VCaP (cell line): Measurements from ENCODE around the gene NECTIN3.

Experiments used
- H3K27ac ChIP-seq: fragments of 450-650 bp; 2 replicates; pipeline ENCODE4 v1.5.1; 2017
- TF ChIP-seq, protein P1 (sequence below): fragments of 450-650 bp; conservative IDR thresholded peaks from 2 replicates; pipeline ENCODE4 v1.5.1; 2017; ENCODE audit warnings: mild to moderate bottlenecking, moderate library complexity

Gene NECTIN3

GRCh38 chr3:111165411-111165810 lies 93.8 kb downstream of the NECTIN3 start:
- TF ChIP-seq, protein P1, sequence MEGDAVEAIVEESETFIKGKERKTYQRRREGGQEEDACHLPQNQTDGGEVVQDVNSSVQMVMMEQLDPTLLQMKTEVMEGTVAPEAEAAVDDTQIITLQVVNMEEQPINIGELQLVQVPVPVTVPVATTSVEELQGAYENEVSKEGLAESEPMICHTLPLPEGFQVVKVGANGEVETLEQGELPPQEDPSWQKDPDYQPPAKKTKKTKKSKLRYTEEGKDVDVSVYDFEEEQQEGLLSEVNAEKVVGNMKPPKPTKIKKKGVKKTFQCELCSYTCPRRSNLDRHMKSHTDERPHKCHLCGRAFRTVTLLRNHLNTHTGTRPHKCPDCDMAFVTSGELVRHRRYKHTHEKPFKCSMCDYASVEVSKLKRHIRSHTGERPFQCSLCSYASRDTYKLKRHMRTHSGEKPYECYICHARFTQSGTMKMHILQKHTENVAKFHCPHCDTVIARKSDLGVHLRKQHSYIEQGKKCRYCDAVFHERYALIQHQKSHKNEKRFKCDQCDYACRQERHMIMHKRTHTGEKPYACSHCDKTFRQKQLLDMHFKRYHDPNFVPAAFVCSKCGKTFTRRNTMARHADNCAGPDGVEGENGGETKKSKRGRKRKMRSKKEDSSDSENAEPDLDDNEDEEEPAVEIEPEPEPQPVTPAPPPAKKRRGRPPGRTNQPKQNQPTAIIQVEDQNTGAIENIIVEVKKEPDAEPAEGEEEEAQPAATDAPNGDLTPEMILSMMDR, result no peak
- no peak overlapping the region for H3K27ac ChIP-seq

GRCh38 chr3:111173328-111173900 lies 101.8 kb downstream of the NECTIN3 start:
- TF ChIP-seq, protein P1, result no peak
- H3K27ac ChIP-seq, result no peak overlapping the region

DNA sequence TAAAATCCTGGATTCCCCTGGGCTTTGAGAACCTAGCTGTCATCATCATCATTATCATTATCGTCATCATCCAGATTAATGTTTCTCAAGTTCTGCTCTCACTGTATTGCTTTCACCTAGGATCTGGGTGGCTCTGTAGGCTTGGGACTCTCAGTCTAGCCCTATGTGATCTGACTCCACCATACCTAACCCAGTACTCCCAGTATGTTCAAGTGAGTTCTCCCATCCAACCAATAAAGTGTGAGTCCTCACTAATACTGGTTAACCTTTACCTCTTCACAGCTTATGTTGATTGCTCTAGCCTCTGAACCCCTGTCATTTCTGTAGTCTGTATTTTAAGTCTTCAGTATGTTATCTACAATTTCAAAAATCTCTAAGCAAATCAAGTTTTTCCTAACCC lies 102.3 kb downstream of the NECTIN3 start:
- TF ChIP-seq, protein P1, result no peak
- no peak overlapping the region for H3K27ac ChIP-seq

DNA sequence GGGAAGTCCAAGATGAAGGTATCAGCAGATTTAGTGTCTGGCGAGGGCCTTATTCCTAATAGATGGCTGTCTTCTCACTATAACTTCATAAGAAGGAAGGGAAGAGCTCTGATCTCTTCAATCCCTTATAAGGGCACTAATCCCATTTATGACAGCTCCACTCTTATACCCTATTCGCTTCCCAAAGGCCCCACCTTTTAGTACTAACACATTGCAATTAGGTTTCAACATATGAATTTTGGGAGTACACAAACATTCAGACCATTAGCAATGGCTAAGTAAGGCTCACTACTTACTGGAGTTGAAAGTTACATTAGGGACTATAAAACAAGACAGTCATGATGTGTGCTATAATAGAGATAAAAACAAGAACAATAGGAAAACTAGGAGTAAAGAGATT lies 118.9 kb downstream of the NECTIN3 start:
- no peak overlapping the region for H3K27ac ChIP-seq
- TF ChIP-seq, protein P1, result no peak

- TF ChIP-seq, protein P1, result no peak
- no peak overlapping the region for H3K27ac ChIP-seq
Measured at GRCh38 chr3:111193472-111193871, 121.9 kb downstream of the NECTIN3 start.

DNA sequence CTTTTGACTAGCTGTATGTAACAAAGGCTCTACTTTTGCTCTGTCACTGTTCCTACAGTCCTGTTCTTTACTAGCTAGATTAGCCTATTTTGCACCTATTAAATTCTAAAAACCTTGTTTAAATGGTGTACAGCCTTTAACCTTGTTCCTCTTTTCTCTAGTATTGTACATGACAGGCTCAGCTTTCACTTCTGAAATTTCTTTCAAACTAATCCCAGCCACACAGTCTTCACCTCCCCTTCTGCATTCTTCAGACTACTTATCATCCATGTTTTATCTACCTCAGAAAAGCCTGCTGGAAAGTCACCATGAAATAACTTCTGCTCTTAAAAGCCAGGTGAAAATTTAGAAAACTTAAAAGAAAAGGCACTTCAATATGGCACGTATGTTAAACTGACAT lies 122.4 kb downstream of the NECTIN3 start:
- TF ChIP-seq, protein P1, result no peak

GRCh38 chr3:111197485-111197884 lies 125.9 kb downstream of the NECTIN3 start:
- TF ChIP-seq, protein P1, result no peak
- no peak overlapping the region for H3K27ac ChIP-seq

More for the DNA sequence above, 122.4 kb downstream of the NECTIN3 start:
- no peak overlapping the region for H3K27ac ChIP-seq

GRCh38 chr3:111200027-111200426 lies 128.4 kb downstream of the NECTIN3 start:
- TF ChIP-seq, protein P1, result no peak
- H3K27ac ChIP-seq, result no peak overlapping the region
